Measurements from ENCODE around the gene SRI. TPM values are rescaled to one million over a fixed set of nuclear protein-coding genes. Genes with fewer than 3 reads are reported as not detected.
"Not testable (repeated sequence)": the region's sequence is repeated elsewhere in the genome, so short reads cannot be mapped to it uniquely, and the experiment has no call there.

SRI gene
- total RNA-seq, result 100 to 1,000 TPM; 140 to 152 TPM

- H3K4me1 Mint-ChIP-seq (ENCODE audit: low read depth in 2 of 2), result peaks cover 25 to 32% of the 10 kb centered on the region in 2 donors
- H3K4me3 Mint-ChIP-seq, result peak within 1 kb of the TSS; percentile 99
- peak; percentile 92 for DNase-seq (ENCODE audit: low spot score)
- peaks cover 11% of the 10 kb centered on the region for H3K36me3 Mint-ChIP-seq
- H3K9me3 Mint-ChIP-seq, result no peaks in the 10 kb centered on the region
- ATAC-seq, result peak; percentile 97
- H3K27ac Mint-ChIP-seq, result peak within 1 kb of the TSS; percentile 95 to 99
- H3K27me3 Mint-ChIP-seq, result no peaks in the 10 kb centered on the region
These were observed at the start of gene SRI for GRCh38 chr7:88219781-88220747. Gene SRI (minus strand): TSS chr7:88220038. CDS start chr7:88220026, 12 bp downstream.

- no peaks in the 10 kb centered on the region for H3K9me3 Mint-ChIP-seq
These were observed 49.7 kb upstream of the SRI start for GRCh38 chr7:88269586-88269985.

GRCh38 chr7:88268858-88269257 is 49.0 kb upstream of the SRI start:
- H3K9me3 Mint-ChIP-seq, result no peaks in the 10 kb centered on the region
- DNase-seq (ENCODE audit: low spot score), result no peak
- peaks cover 3 to 12% of the 10 kb centered on the region in 2 donors for H3K27me3 Mint-ChIP-seq
- H3K4me1 Mint-ChIP-seq (ENCODE audit: low read depth in 2 of 2), result no peaks in the 10 kb centered on the region
- no peak overlapping the region for H3K27ac Mint-ChIP-seq
- H3K36me3 Mint-ChIP-seq, result no peaks in the 10 kb centered on the region
- no peak overlapping the region for H3K4me3 Mint-ChIP-seq
- no peak for ATAC-seq

More at GRCh38 chr7:88269586-88269985, 49.7 kb upstream of the SRI start:
- ATAC-seq (no peak), DNase-seq (ENCODE audit: low spot score) (no peak)
- Mint-ChIP-seq H3K27me3 (peaks cover 3 to 12% of the 10 kb centered on the region in 2 donors), H3K4me1 (ENCODE audit: low read depth in 2 of 2) (no peaks in the 10 kb centered on the region), H3K4me3 (no peak overlapping the region), H3K36me3 (no peaks in the 10 kb centered on the region), H3K27ac (no peak overlapping the region)

GRCh38 chr7:88268051-88268450 is 48.2 kb upstream of the SRI start:
- Mint-ChIP-seq H3K9me3 (no peaks in the 10 kb centered on the region), H3K27ac (no peak overlapping the region), H3K36me3 (no peaks in the 10 kb centered on the region), H3K4me3 (no peak overlapping the region), H3K27me3 (peaks cover 0 to 12% of the 10 kb centered on the region in 2 donors), H3K4me1 (ENCODE audit: low read depth in 2 of 2) (no peaks in the 10 kb centered on the region)
- ATAC-seq (no peak), DNase-seq (ENCODE audit: low spot score) (no peak)

GRCh38 chr7:88267421-88267820 is 47.6 kb upstream of the SRI start:
- Mint-ChIP-seq H3K9me3 (no peaks in the 10 kb centered on the region), H3K4me3 (no peak overlapping the region), H3K27ac (no peak overlapping the region), H3K36me3 (no peaks in the 10 kb centered on the region), H3K4me1 (ENCODE audit: low read depth in 2 of 2) (no peaks in the 10 kb centered on the region), H3K27me3 (peaks cover 0 to 12% of the 10 kb centered on the region in 2 donors)
- no peak for DNase-seq (ENCODE audit: low spot score)
- no peak for ATAC-seq

- not testable (repeated sequence) for ATAC-seq; H3K9me3 Mint-ChIP-seq; H3K36me3 Mint-ChIP-seq; H3K27ac Mint-ChIP-seq; H3K4me3 Mint-ChIP-seq; DNase-seq (ENCODE audit: low spot score); H3K4me1 Mint-ChIP-seq (ENCODE audit: low read depth in 2 of 2)
- H3K27me3 Mint-ChIP-seq, result peaks cover 0 to 12% of the 10 kb centered on the region in 2 donors
These were observed 45.1 kb upstream of the SRI start for GRCh38 chr7:88264987-88265386.

GRCh38 chr7:88262562-88262961 is 42.7 kb upstream of the SRI start:
- H3K4me1 Mint-ChIP-seq (ENCODE audit: low read depth in 2 of 2), result no peaks in the 10 kb centered on the region
- H3K27me3 Mint-ChIP-seq, result peaks cover 7 to 13% of the 10 kb centered on the region in 2 donors
- no peak overlapping the region for H3K27ac Mint-ChIP-seq
- no peak for ATAC-seq
- DNase-seq (ENCODE audit: low spot score), result no peak
- no peaks in the 10 kb centered on the region for H3K9me3 Mint-ChIP-seq
- no peak overlapping the region for H3K4me3 Mint-ChIP-seq
- H3K36me3 Mint-ChIP-seq, result no peaks in the 10 kb centered on the region

GRCh38 chr7:88260719-88261118 is 40.9 kb upstream of the SRI start:
- DNase-seq (ENCODE audit: low spot score) (no peak), ATAC-seq (no peak)
- Mint-ChIP-seq H3K36me3 (no peaks in the 10 kb centered on the region), H3K27ac (no peak overlapping the region), H3K4me3 (no peak overlapping the region), H3K4me1 (ENCODE audit: low read depth in 2 of 2) (no peaks in the 10 kb centered on the region), H3K27me3 (peaks cover 11 to 16% of the 10 kb centered on the region in 2 donors), H3K9me3 (no peaks in the 10 kb centered on the region)

GRCh38 chr7:88259656-88260380 is 40.0 kb upstream of the SRI start:
- no peaks in the 10 kb centered on the region for H3K9me3 Mint-ChIP-seq
- peaks cover 11 to 16% of the 10 kb centered on the region in 2 donors for H3K27me3 Mint-ChIP-seq
- DNase-seq (ENCODE audit: low spot score) (no peak), ATAC-seq (no peak)
- H3K4me1 Mint-ChIP-seq (ENCODE audit: low read depth in 2 of 2), result no peaks in the 10 kb centered on the region
- no peak overlapping the region for H3K27ac Mint-ChIP-seq
- H3K4me3 Mint-ChIP-seq, result no peak overlapping the region
- H3K36me3 Mint-ChIP-seq, result no peaks in the 10 kb centered on the region

- H3K36me3 Mint-ChIP-seq, result peaks cover 13% of the 10 kb centered on the region
- not testable (repeated sequence) for H3K27ac Mint-ChIP-seq; DNase-seq (ENCODE audit: low spot score); H3K4me1 Mint-ChIP-seq (ENCODE audit: low read depth in 2 of 2); H3K9me3 Mint-ChIP-seq; ATAC-seq; H3K4me3 Mint-ChIP-seq
- peaks cover 11 to 24% of the 10 kb centered on the region in 2 donors for H3K27me3 Mint-ChIP-seq
These were observed 38.5 kb upstream of the SRI start for GRCh38 chr7:88258296-88258695.

- H3K27me3 Mint-ChIP-seq, result peaks cover 11 to 24% of the 10 kb centered on the region in 2 donors
- no peak for ATAC-seq
- peaks cover 13% of the 10 kb centered on the region for H3K36me3 Mint-ChIP-seq
- H3K4me3 Mint-ChIP-seq, result no peak overlapping the region
- DNase-seq (ENCODE audit: low spot score), result no peak
- no peaks in the 10 kb centered on the region for H3K4me1 Mint-ChIP-seq (ENCODE audit: low read depth in 2 of 2)
- no peak overlapping the region for H3K27ac Mint-ChIP-seq
- H3K9me3 Mint-ChIP-seq, result peaks cover 5% of the 10 kb centered on the region
These were observed 37.1 kb upstream of the SRI start for GRCh38 chr7:88256906-88257305.

GRCh38 chr7:88254721-88255424 is 35.0 kb upstream of the SRI start:
- peaks cover 18 to 32% of the 10 kb centered on the region in 2 donors for H3K27me3 Mint-ChIP-seq
- no peaks in the 10 kb centered on the region for H3K4me1 Mint-ChIP-seq (ENCODE audit: low read depth in 2 of 2)
- DNase-seq (ENCODE audit: low spot score) (no peak), ATAC-seq (no peak)
- H3K36me3 Mint-ChIP-seq, result peaks cover 13% of the 10 kb centered on the region
- no peak overlapping the region for H3K4me3 Mint-ChIP-seq
- H3K9me3 Mint-ChIP-seq, result peaks cover 5% of the 10 kb centered on the region
- no peak overlapping the region for H3K27ac Mint-ChIP-seq

GRCh38 chr7:88253640-88254039 is 33.8 kb upstream of the SRI start:
- Mint-ChIP-seq H3K27ac (no peak overlapping the region), H3K4me3 (no peak overlapping the region), H3K36me3 (peaks cover 13% of the 10 kb centered on the region), H3K9me3 (peaks cover 5% of the 10 kb centered on the region), H3K4me1 (ENCODE audit: low read depth in 2 of 2) (no peaks in the 10 kb centered on the region), H3K27me3 (peaks cover 19 to 36% of the 10 kb centered on the region in 2 donors)
- DNase-seq (ENCODE audit: low spot score) (no peak), ATAC-seq (no peak)

Measured in natural killer cell treated with Interleukin-12 subunit alpha and Interleukin-12 subunit beta and Interleukin-15 and Interleukin-18, amount 100 ng/mL, for 72 hours (primary cell).